DND-41 (cell line): ENCODE measurements around the gene LRG1.

Experiments
- ATAC-seq: fragments of 200-7000 bp; cut with Tn5 transposase; 3 replicates; pipeline ENCODE4 v1.9.1; 2021; ENCODE audit warnings: low read depth; ENCODE audit not compliant: insufficient read depth
- DNase-seq: peaks from one replicate; pipeline ENCODE4 v3.0.0-alpha.2; 2020
- H2AFZ ChIP-seq: 2 replicates; pipeline ENCODE4 v1.6.0; 2012; ENCODE audit warnings: low read depth, low read length
- H3K27ac ChIP-seq: 2 replicates; pipeline ENCODE4 v1.5.1; 2012; ENCODE audit warnings: low read length, inconsistent platforms
- H3K27me3 ChIP-seq: fragments of 200-600 bp; sonication (generic); 2 replicates; pipeline ENCODE4 v1.6.0; 2012; ENCODE audit warnings: low read length, mild to moderate bottlenecking, inconsistent platforms; ENCODE audit not compliant: insufficient read depth, poor library complexity
- H3K36me3 ChIP-seq: 2 replicates; pipeline ENCODE4 v1.5.1; 2012; ENCODE audit warnings: low read length, inconsistent platforms; ENCODE audit not compliant: insufficient read depth
- H3K4me1 ChIP-seq: 2 replicates; pipeline ENCODE4 v1.5.1; 2012; ENCODE audit warnings: mild to moderate bottlenecking, low read length; ENCODE audit not compliant: insufficient read depth
- H3K4me2 ChIP-seq: 2 replicates; pipeline ENCODE4 v1.6.0; 2012; ENCODE audit warnings: mild to moderate bottlenecking, moderate library complexity, low read length, inconsistent platforms; ENCODE audit not compliant: insufficient read depth
- H3K4me3 ChIP-seq, 2 experiments: fragments of 200-600 bp in 1 of 2; shearing (Covaris generic) in 1 of 2; 2 replicates each; pipeline ENCODE4 v1.5.1; 2012 to 2016; ENCODE audit warnings: inconsistent platforms in 2 of 2, low read length in 2 of 2, mild to moderate bottlenecking in 2 of 2, low read depth in 1 of 2, moderate library complexity in 1 of 2
- H3K79me2 ChIP-seq: 2 replicates; pipeline ENCODE4 v1.6.0; 2012; ENCODE audit warnings: low read length, inconsistent platforms; ENCODE audit not compliant: insufficient read depth
- H3K9ac ChIP-seq: 2 replicates; pipeline ENCODE4 v1.6.0; 2012; ENCODE audit warnings: low read depth, mild to moderate bottlenecking, inconsistent platforms, low read length, moderate library complexity
- H3K9me3 ChIP-seq: 2 replicates; pipeline ENCODE4 v1.5.1; 2012; ENCODE audit warnings: low read length, moderate library complexity, mild to moderate bottlenecking, inconsistent platforms; ENCODE audit not compliant: insufficient read depth, severe bottlenecking
- H4K20me1 ChIP-seq: 2 replicates; pipeline ENCODE4 v1.6.0; 2012; ENCODE audit warnings: low read length; ENCODE audit not compliant: insufficient read depth
- CTCF ChIP-seq: IDR thresholded peaks from 2 replicates; pipeline ENCODE4 v1.5.1; 2012; ENCODE audit warnings: borderline replicate concordance, low read length, moderate library complexity, mild to moderate bottlenecking; ENCODE audit not compliant: poor library complexity, severe bottlenecking; ENCODE audit errors: extremely low read depth
- EZH2 ChIP-seq: IDR thresholded peaks from 3 replicates; pipeline ENCODE4 v1.6.1; 2012; ENCODE audit warnings: borderline replicate concordance, low read depth, mild to moderate bottlenecking, moderate library complexity, low read length, inconsistent platforms; ENCODE audit not compliant: severe bottlenecking

Gene LRG1

GRCh38 chr19:4536798-4537197 lies 3.0 kb downstream of the LRG1 start:
- Histone ChIP-seq H3K9ac (no peak overlapping the region), H3K9me3 (no peaks in the 10 kb centered on the region), H3K79me2 (no peaks in the 10 kb centered on the region), H3K4me2 (no peak overlapping the region), H3K4me3 (no peak overlapping the region), H3K4me1 (no peaks in the 10 kb centered on the region), H3K36me3 (no peaks in the 10 kb centered on the region), H4K20me1 (no peaks in the 10 kb centered on the region), H2AFZ (no peak overlapping the region), H3K27ac (no peak overlapping the region), H3K27me3 (no peaks in the 10 kb centered on the region)
- ATAC-seq (no peak), DNase-seq (no peak)
- no peak for TF ChIP-seq CTCF

- H3K36me3 ChIP-seq, result no peaks in the 10 kb centered on the region
- H3K9me3 ChIP-seq, result no peaks in the 10 kb centered on the region
- no peaks in the 10 kb centered on the region for H3K4me1 ChIP-seq
- no peak for TF ChIP-seq EZH2
- TF ChIP-seq CTCF, result no peak
- no peak for ATAC-seq
- H3K4me2 ChIP-seq, result no peak within 1 kb of the TSS
- no peak within 1 kb of the TSS for H3K27ac ChIP-seq
- H3K79me2 ChIP-seq, result no peaks in the 10 kb centered on the region
- H2AFZ ChIP-seq, result no peak within 1 kb of the TSS
- no peaks in the 10 kb centered on the region for H3K27me3 ChIP-seq
- no peak within 1 kb of the TSS for H3K9ac ChIP-seq
- H4K20me1 ChIP-seq, result no peaks in the 10 kb centered on the region
- DNase-seq, result peak; percentile 16
- H3K4me3 ChIP-seq, result no peak within 1 kb of the TSS
Measured at GRCh38 chr19:4534836-4535658, 4.8 kb downstream of the LRG1 start, which contains the start of gene PLIN5. Gene PLIN5 (minus strand): TSS chr19:4535224. CDS start chr19:4534074, 1,150 bp downstream.

- H3K27me3 ChIP-seq, result no peaks in the 10 kb centered on the region
- TF ChIP-seq EZH2 (no peak), CTCF (no peak)
- DNase-seq, result no peak
Measured at GRCh38 chr19:4533835-4534424, 5.9 kb downstream of the LRG1 start.

More at GRCh38 chr19:4533835-4534424, 5.9 kb downstream of the LRG1 start:
- H3K9me3 ChIP-seq, result no peaks in the 10 kb centered on the region
- no peaks in the 10 kb centered on the region for H4K20me1 ChIP-seq
- no peaks in the 10 kb centered on the region for H3K79me2 ChIP-seq
- no peak overlapping the region for H3K9ac ChIP-seq
- no peak for ATAC-seq
- no peak overlapping the region for H3K4me2 ChIP-seq
- H3K27ac ChIP-seq, result no peak overlapping the region
- H2AFZ ChIP-seq, result no peak overlapping the region
- no peaks in the 10 kb centered on the region for H3K4me1 ChIP-seq
- no peak overlapping the region for H3K4me3 ChIP-seq
- no peaks in the 10 kb centered on the region for H3K36me3 ChIP-seq
